GM19193 (cell line): ENCODE measurements around the gene MYH16.

Experiments used
- POLR2A ChIP-seq: IDR thresholded peaks from 4 replicates; pipeline ENCODE4 v1.6.1; 2011; ENCODE audit not compliant: insufficient read depth, insufficient read length; ENCODE audit errors: extremely low read depth

The MYH16 gene

GRCh38 chr7:99324559-99324958 is 51.9 kb downstream of the MYH16 start:
- no peak for TF ChIP-seq POLR2A

GRCh38 chr7:99325001-99325493 is 52.4 kb downstream of the MYH16 start:
- no peak for TF ChIP-seq POLR2A

- TF ChIP-seq POLR2A: peak; percentile 97
These were observed 53.2 kb downstream of the MYH16 start, which contains the start of gene ARPC1A for GRCh38 chr7:99325592-99326407. Gene ARPC1A (plus strand): TSS chr7:99325898. CDS start chr7:99333354, 7,456 bp downstream.

GRCh38 chr7:99326408-99326782 is 53.8 kb downstream of the MYH16 start:
- no peak for TF ChIP-seq POLR2A

GRCh38 chr7:99331002-99331401 is 58.4 kb downstream of the MYH16 start:
- no peak for TF ChIP-seq POLR2A

GRCh38 chr7:99339595-99339994 is 67.0 kb downstream of the MYH16 start:
- TF ChIP-seq POLR2A: no peak

- TF ChIP-seq POLR2A: no peak
These were observed 68.0 kb downstream of the MYH16 start for GRCh38 chr7:99340659-99341058.

- no peak for TF ChIP-seq POLR2A
These were observed 71.5 kb downstream of the MYH16 start for GRCh38 chr7:99344061-99344647.

- no peak for TF ChIP-seq POLR2A
These were observed 79.6 kb downstream of the MYH16 start for GRCh38 chr7:99352247-99352646.

- no peak for TF ChIP-seq POLR2A
These were observed 82.5 kb downstream of the MYH16 start for GRCh38 chr7:99355098-99355497.

- TF ChIP-seq POLR2A: no peak
These were observed 85.3 kb downstream of the MYH16 start for GRCh38 chr7:99357701-99358490.

GRCh38 chr7:99359465-99360154 is 87.0 kb downstream of the MYH16 start:
- no peak for TF ChIP-seq POLR2A
